HepG2 (cell line): Measurements from ENCODE around the gene FAM72A. TPM values are rescaled to one million over a fixed set of nuclear protein-coding genes. Genes with fewer than 3 reads are reported as not detected.
A peak's percentile ranks its signal among the peaks of the same experiment; 100 is the strongest.
"Not testable (repeated sequence)": the region's sequence is repeated elsewhere in the genome, so short reads cannot be mapped to it uniquely, and the experiment has no call there.

Source experiments
- ATAC-seq: fragments of 200-7000 bp; cut with Tn5 transposase; 3 replicates; pipeline ENCODE4 v1.9.1; 2020; ENCODE audit warnings: mild to moderate bottlenecking, moderate library complexity
- BruUV-seq: library from RNA; stranded (reverse); fragments of 400-500 nt; replicated peaks from 2 replicates; lab custom pipeline; 2021; lab: Mats Ljungman, UMichigan
- CTCF ChIA-PET: fragments of 300-600 bp; formaldehyde crosslinking; extraction: SDS; loops from one replicate; lab custom pipeline; 2021; ENCODE audit warnings: low total read pairs, inconsistent platforms, low intra/inter-chr PET ratio; lab: Yijun Ruan, JAX
- POLR2A ChIA-PET: fragments of 350-600 bp; sonication (Branson Sonifier 250); formaldehyde crosslinking; loops from one replicate; lab custom pipeline; 2020; ENCODE audit warnings: antibody characterized with exemption, inconsistent platforms; lab: Yijun Ruan, JAX
- DNase-seq: peaks from one replicate; pipeline ENCODE4 v3.0.0-alpha.2; 2015; ENCODE audit warnings: low spot score
- FAIRE-seq: peaks from 3 replicates; lab custom pipeline; 2011; peaks lifted over from hg19 to GRCh38; lab: Jason Lieb, UNC
- H2AFZ ChIP-seq: one replicate; pipeline ENCODE4 v1.6.1; 2011; ENCODE audit warnings: low read length, inconsistent platforms
- H3K27ac ChIP-seq: fragments of 300-600 bp; 3 replicates; pipeline ENCODE4 v1.8.0; 2011; ENCODE audit warnings: mixed run types, mild to moderate bottlenecking, mixed read lengths, low read length, inconsistent platforms; ENCODE audit not compliant: insufficient read depth; ENCODE audit errors: extremely low read length
- H3K27me3 ChIP-seq, 2 experiments: fragments of 200-600 bp in 1 of 2; 2 replicates in 1 of 2; 3 replicates in 1 of 2; pipeline versions ENCODE4 v1.6.0 to v1.8.0; 2011; ENCODE audit warnings: low read length in 2 of 2, mild to moderate bottlenecking in 2 of 2, moderate library complexity in 2 of 2, inconsistent platforms in 1 of 2; ENCODE audit not compliant: insufficient read depth in 2 of 2, control insufficient read depth in 1 of 2
- H3K36me3 ChIP-seq, 2 experiments: fragments of 200-600 bp in 1 of 2; replicated peaks in 1 of 2; 2 replicates in 1 of 2; 3 replicates in 1 of 2; pipeline versions ENCODE4 v1.5.1 to v1.8.0; 2011; ENCODE audit warnings: low read length in 2 of 2, inconsistent platforms in 1 of 2; ENCODE audit not compliant: insufficient read depth in 2 of 2, control insufficient read depth in 1 of 2
- H3K4me1 ChIP-seq: 2 replicates; pipeline ENCODE4 v1.5.1; 2012; ENCODE audit warnings: low read length, inconsistent platforms; ENCODE audit not compliant: insufficient read depth
- H3K4me2 ChIP-seq: 2 replicates; pipeline ENCODE4 v1.6.0; 2011; ENCODE audit warnings: low read depth, low read length, inconsistent platforms
- H3K4me3 ChIP-seq, 3 experiments: fragments of 200-600 bp in 1 of 3; sonication (generic), shearing (Covaris generic) in 1 of 3; replicated peaks in 1 of 3; 2 replicates each; pipeline ENCODE4 v1.5.1; 2011 to 2016; ENCODE audit warnings: low read length in 3 of 3, inconsistent platforms in 2 of 3, low read depth in 2 of 3, mild to moderate bottlenecking in 2 of 3, control low read depth in 1 of 3, mixed read lengths in 1 of 3; ENCODE audit not compliant: insufficient read depth in 1 of 3
- H3K79me2 ChIP-seq: one replicate; pipeline ENCODE4 v1.6.1; 2011; ENCODE audit warnings: low read length, inconsistent platforms; ENCODE audit not compliant: insufficient read depth
- H3K9ac ChIP-seq: 2 replicates; pipeline ENCODE4 v1.6.0; 2011; ENCODE audit warnings: mild to moderate bottlenecking, low read depth, low read length, inconsistent platforms; ENCODE audit not compliant: insufficient read depth
- H3K9me3 ChIP-seq: 2 replicates; pipeline ENCODE4 v1.5.1; 2012; ENCODE audit warnings: mild to moderate bottlenecking, low read length
- H4K20me1 ChIP-seq: 2 replicates; pipeline ENCODE4 v1.6.0; 2011; ENCODE audit warnings: inconsistent platforms, mild to moderate bottlenecking, low read length, moderate library complexity; ENCODE audit not compliant: insufficient read depth
- WGBS: methylation state at CpG from one replicate; pipeline ENCODE4 v1.1.6; 2017; ENCODE audit warnings: low lambda C conversion rate; 5-methylcytosine and 5-hydroxymethylcytosine counted together
- in situ Hi-C: cut with HindIII; loops from 2 replicates; pipeline ENCODE4 v1.10.0; 2017; ENCODE audit warnings: low pct_unique_long_range_greater_than_20kb; ENCODE audit not compliant: extremely low pct_ligation_motif_present
- intact Hi-C: fragments of 100-400 bp; cut with micrococcal nuclease; formaldehyde crosslinking; loops from one replicate; pipeline ENCODE4 v1.10.0; 2022; ENCODE audit not compliant: unreplicated experiment
- polyA plus RNA-seq, 8 experiments: library from polyadenylated mRNA; depleted of rRNA in 3 of 8; stranded (reverse) in 7 of 8; unstranded in 1 of 8; fragments of >200 nt; fragmentation: Illumina TruSeq in 4 of 8; extraction: Trizol in 4 of 8; gene quantifications; 2 replicates each; pipeline versions ENCODE4 v1.2.1 to v1.2.3, GENCODE V29; 2011 to 2016; ENCODE audit warnings: low read depth in 4 of 8, missing spikeins in 1 of 8, mixed read lengths in 1 of 8; ENCODE audit not compliant: insufficient read depth in 1 of 8
- total RNA-seq, 5 experiments: library from RNA; depleted of rRNA; stranded (reverse); fragments of >200 nt; fragmentation: Illumina TruSeq; extraction: Trizol; gene quantifications; 2 replicates each; pipeline ENCODE4 v1.2.3, GENCODE V29; 2016; ENCODE audit warnings: low read depth in 1 of 5

Gene FAM72A
- total and polyA plus RNA-seq, 2 of the 13 experiments (the other 11 are each of a cell fraction or from before 2014, with no cell fraction given): 7.1 to 11.1 TPM

- ATAC-seq: peak; percentile 98
- DNase-seq, H3K36me3 ChIP-seq, H3K9ac ChIP-seq, H3K4me2 ChIP-seq, intact Hi-C loops, H3K9me3 ChIP-seq, in situ Hi-C loops, H3K79me2 ChIP-seq, H4K20me1 ChIP-seq, H3K4me1 ChIP-seq, H3K4me3 ChIP-seq, POLR2A ChIA-PET, CTCF ChIA-PET, FAIRE-seq, H3K27ac ChIP-seq, H2AFZ ChIP-seq, H3K27me3 ChIP-seq, BruUV-seq: not testable (repeated sequence)
- WGBS: 71% methylated on average over 3 of the region's 5 CpGs
These were observed 30.5 kb upstream of the FAM72A start for GRCh38 chr1:206232970-206233645.

GRCh38 chr1:206231989-206232388 lies 29.4 kb upstream of the FAM72A start:
- peak; percentile 87 for ATAC-seq
- H3K79me2 ChIP-seq, CTCF ChIA-PET, in situ Hi-C loops, H3K27ac ChIP-seq, FAIRE-seq, H3K4me3 ChIP-seq, H3K4me2 ChIP-seq, H4K20me1 ChIP-seq, H3K9me3 ChIP-seq, H3K9ac ChIP-seq, H2AFZ ChIP-seq, DNase-seq, H3K36me3 ChIP-seq, POLR2A ChIA-PET, BruUV-seq, intact Hi-C loops, H3K4me1 ChIP-seq, H3K27me3 ChIP-seq: not testable (repeated sequence)
- 80% methylated on average over 8 of the region's 9 CpGs for WGBS

- WGBS: 96% methylated on average over 2 of the region's 2 CpGs
- H3K36me3 ChIP-seq, in situ Hi-C loops, H3K9me3 ChIP-seq, H4K20me1 ChIP-seq, H3K79me2 ChIP-seq, H3K4me1 ChIP-seq, CTCF ChIA-PET, BruUV-seq, H3K27ac ChIP-seq, H3K4me2 ChIP-seq, H2AFZ ChIP-seq, H3K9ac ChIP-seq, FAIRE-seq, intact Hi-C loops, H3K27me3 ChIP-seq, ATAC-seq, H3K4me3 ChIP-seq, DNase-seq, POLR2A ChIA-PET: not testable (repeated sequence)
These were observed 26.6 kb upstream of the FAM72A start for GRCh38 chr1:206229286-206229685.

GRCh38 chr1:206226886-206227285 lies 24.2 kb upstream of the FAM72A start:
- in situ Hi-C loops, FAIRE-seq, ATAC-seq, H3K4me1 ChIP-seq, H3K9ac ChIP-seq, H3K36me3 ChIP-seq, POLR2A ChIA-PET, H3K79me2 ChIP-seq, BruUV-seq, H2AFZ ChIP-seq, intact Hi-C loops, DNase-seq, H3K9me3 ChIP-seq, CTCF ChIA-PET, H3K4me3 ChIP-seq, H3K27me3 ChIP-seq, H3K27ac ChIP-seq, H4K20me1 ChIP-seq, H3K4me2 ChIP-seq: not testable (repeated sequence)
- 93% methylated on average over 3 of the region's 5 CpGs for WGBS
